Lung (tissue), 12 donors: ENCODE results near the gene TGFBI. TPM values are rescaled to one million over a fixed set of nuclear protein-coding genes. Genes with fewer than 3 reads are reported as not detected.

ENCODE experiments used
- ATAC-seq: fragments of 200-7000 bp; cut with Tn5 transposase; one replicate; pipeline ENCODE4 v1.9.1; 2020; ENCODE audit warnings: moderate number of reproducible peaks; ENCODE audit not compliant: insufficient read depth, low FRiP score
- DNase-seq, 3 donors: peaks; one replicate each; pipeline ENCODE4 v3.0.0-alpha.2; 2013 to 2017
- H3K27ac ChIP-seq, 2 donors: one replicate each; pipeline ENCODE4 v1.5.1; 2013; ENCODE audit warnings: mild to moderate bottlenecking in 2 of 2, moderate library complexity in 2 of 2, control low read depth in 1 of 2, inconsistent platforms in 1 of 2, low read depth in 1 of 2, low read length in 1 of 2
- H3K27me3 ChIP-seq, 3 donors: one replicate each; pipeline ENCODE4 v1.5.1; 2013; ENCODE audit warnings: low read length in 2 of 3; ENCODE audit not compliant: control insufficient read depth in 3 of 3, insufficient read depth in 3 of 3
- H3K36me3 ChIP-seq, 4 donors: one replicate each; pipeline ENCODE4 v1.5.1; 2013; ENCODE audit warnings: low read length in 4 of 4, mild to moderate bottlenecking in 1 of 4, moderate library complexity in 1 of 4; ENCODE audit not compliant: control insufficient read depth in 4 of 4, insufficient read depth in 4 of 4
- H3K4me1 ChIP-seq, 5 donors: one replicate each; pipeline ENCODE4 v1.5.1; 2013; ENCODE audit warnings: low read length in 5 of 5, mild to moderate bottlenecking in 2 of 5, moderate library complexity in 1 of 5; ENCODE audit not compliant: control insufficient read depth in 5 of 5, insufficient read depth in 5 of 5
- H3K4me3 ChIP-seq: one replicate; pipeline ENCODE4 v1.5.1; 2013; ENCODE audit warnings: mild to moderate bottlenecking, control low read depth, moderate library complexity
- H3K9ac ChIP-seq, 2 donors: one replicate each; pipeline ENCODE4 v1.5.1; 2013; ENCODE audit warnings: low read length in 2 of 2, control low read depth in 1 of 2; ENCODE audit not compliant: insufficient read depth in 1 of 2
- H3K9me3 ChIP-seq, 4 donors: one replicate each; pipeline ENCODE4 v1.5.1; 2013; ENCODE audit warnings: low read length in 3 of 4, mild to moderate bottlenecking in 1 of 4, moderate library complexity in 1 of 4; ENCODE audit not compliant: control insufficient read depth in 4 of 4, insufficient read depth in 3 of 4
- WGBS, 2 donors: extraction: QIAGEN DNeasy Blood & Tissue Kit; methylation state at CpG; one replicate each; pipeline ENCODE4 v1.1.7; 2013; 5-methylcytosine and 5-hydroxymethylcytosine counted together
- polyA plus RNA-seq, 2 donors: library from polyadenylated mRNA; stranded (reverse); fragments of 200-250 nt; gene quantifications; one replicate each; pipeline ENCODE4 v1.2.1, GENCODE V29; 2013
- total RNA-seq, 2 donors: library from RNA; depleted of rRNA in 1 of 2; stranded (reverse); fragments of >200 nt in 1 of 2; gene quantifications; one replicate each; pipeline ENCODE4 v1.2.1, GENCODE V29; 2014 to 2021
- TF ChIP-seq, protein P1 (sequence below): IDR thresholded peaks from 2 replicates; pipeline ENCODE4 v1.5.1; 2012; ENCODE audit warnings: mild to moderate bottlenecking; ENCODE audit errors: control extremely low read depth, extremely low read depth
- donor health status: control.
- donor health status: control.
- donor health status: Bipolar disorder and iron deficiency.
- donor health status: healthy.
- donor health status: DM: yes; HTN: yes; CAD: no.

TGFBI gene
- total and polyA plus RNA-seq, 4 donors = 96.4 to 146 (median 111) TPM

DNA sequence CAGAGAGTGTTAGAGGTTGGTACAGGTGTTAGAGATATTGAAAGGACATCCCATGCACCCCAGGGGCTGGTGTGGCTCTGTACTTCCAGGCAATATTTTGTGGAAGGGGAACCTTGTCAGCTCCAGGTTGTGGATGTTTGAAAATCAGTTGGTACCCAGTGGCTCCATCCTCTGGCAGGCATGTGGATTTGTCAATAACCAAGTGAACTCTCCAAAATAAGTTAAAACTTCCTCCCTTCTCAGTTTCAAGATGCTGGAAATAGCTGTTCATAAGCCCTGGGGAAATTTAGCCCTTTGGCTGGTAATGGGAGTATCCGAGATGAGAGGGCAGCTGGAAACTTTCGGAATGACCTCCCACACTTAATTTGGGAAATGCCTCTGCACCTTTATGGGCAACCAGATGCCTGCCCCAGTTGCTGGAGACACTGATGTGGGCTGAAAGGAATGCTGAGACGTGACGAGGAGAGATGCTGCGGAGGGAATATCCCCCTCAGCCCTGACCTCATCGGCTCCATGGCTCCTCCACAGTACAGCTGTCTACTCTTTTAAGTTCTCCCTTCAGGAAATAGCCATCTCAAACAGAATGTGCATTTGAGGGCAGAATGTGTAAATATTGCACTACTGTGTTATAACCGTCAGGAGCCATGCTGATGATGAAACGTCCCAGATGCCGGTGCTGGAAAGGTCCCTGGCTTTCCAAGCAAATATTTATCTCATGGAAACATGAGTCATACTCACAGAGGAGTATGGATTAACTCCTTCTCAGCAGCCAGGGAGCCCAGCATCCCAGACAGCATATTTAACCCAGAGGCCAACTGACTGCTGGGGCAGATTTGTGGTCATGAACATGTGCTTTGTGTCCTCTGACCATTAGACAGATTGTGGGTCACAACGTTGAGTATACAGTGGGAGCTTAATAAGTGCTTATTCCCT, 29.5 kb downstream of the TGFBI start:
- no peaks in the 10 kb centered on the region for H3K9me3 ChIP-seq
- H3K4me1 ChIP-seq = peaks cover 0 to 61% (median 30%) of the 10 kb centered on the region in 5 donors
- H3K27me3 ChIP-seq = no peaks in the 10 kb centered on the region
- H3K4me3 ChIP-seq = no peak overlapping the region
- ATAC-seq (peak; percentile 28), DNase-seq (peak; percentile 97 to 100 (median 99))
- 44 to 57% methylated on average over 10 of the region's 10 CpGs for WGBS, 2 donors
- H3K36me3 ChIP-seq = peaks cover 0 to 9% (median 4%) of the 10 kb centered on the region in 4 donors
- no peak overlapping the region for H3K27ac ChIP-seq
- peak overlapping the region in 1 of 2 donors; percentile 36 for H3K9ac ChIP-seq
- TF ChIP-seq, protein P1, sequence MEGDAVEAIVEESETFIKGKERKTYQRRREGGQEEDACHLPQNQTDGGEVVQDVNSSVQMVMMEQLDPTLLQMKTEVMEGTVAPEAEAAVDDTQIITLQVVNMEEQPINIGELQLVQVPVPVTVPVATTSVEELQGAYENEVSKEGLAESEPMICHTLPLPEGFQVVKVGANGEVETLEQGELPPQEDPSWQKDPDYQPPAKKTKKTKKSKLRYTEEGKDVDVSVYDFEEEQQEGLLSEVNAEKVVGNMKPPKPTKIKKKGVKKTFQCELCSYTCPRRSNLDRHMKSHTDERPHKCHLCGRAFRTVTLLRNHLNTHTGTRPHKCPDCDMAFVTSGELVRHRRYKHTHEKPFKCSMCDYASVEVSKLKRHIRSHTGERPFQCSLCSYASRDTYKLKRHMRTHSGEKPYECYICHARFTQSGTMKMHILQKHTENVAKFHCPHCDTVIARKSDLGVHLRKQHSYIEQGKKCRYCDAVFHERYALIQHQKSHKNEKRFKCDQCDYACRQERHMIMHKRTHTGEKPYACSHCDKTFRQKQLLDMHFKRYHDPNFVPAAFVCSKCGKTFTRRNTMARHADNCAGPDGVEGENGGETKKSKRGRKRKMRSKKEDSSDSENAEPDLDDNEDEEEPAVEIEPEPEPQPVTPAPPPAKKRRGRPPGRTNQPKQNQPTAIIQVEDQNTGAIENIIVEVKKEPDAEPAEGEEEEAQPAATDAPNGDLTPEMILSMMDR = no peak

DNA sequence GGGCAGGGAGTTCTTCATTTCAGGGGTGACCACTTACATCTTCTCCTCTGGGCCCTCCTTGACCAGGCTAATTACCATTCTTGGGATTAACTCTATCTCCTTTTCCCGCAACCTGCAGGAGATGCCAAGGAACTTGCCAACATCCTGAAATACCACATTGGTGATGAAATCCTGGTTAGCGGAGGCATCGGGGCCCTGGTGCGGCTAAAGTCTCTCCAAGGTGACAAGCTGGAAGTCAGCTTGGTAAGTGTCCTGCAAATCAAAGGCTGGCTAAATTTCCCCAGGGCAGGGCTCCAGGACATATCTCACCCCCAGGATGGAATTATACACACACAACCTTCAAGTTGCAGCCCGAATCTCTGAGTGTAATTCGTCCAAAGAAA, 30.2 kb downstream of the TGFBI start:
- ATAC-seq (no peak), DNase-seq (no peak)
- Histone ChIP-seq H3K27me3 (no peaks in the 10 kb centered on the region), H3K4me1 (peaks cover 0 to 54% (median 23%) of the 10 kb centered on the region in 5 donors), H3K36me3 (peaks cover 0 to 9% (median 5%) of the 10 kb centered on the region in 4 donors), H3K4me3 (no peak overlapping the region), H3K9me3 (no peaks in the 10 kb centered on the region), H3K9ac (no peak overlapping the region), H3K27ac (no peak overlapping the region)
- 61 to 68% methylated on average over 6 of the region's 6 CpGs for WGBS, 2 donors
- TF ChIP-seq, protein P1 = no peak

DNA sequence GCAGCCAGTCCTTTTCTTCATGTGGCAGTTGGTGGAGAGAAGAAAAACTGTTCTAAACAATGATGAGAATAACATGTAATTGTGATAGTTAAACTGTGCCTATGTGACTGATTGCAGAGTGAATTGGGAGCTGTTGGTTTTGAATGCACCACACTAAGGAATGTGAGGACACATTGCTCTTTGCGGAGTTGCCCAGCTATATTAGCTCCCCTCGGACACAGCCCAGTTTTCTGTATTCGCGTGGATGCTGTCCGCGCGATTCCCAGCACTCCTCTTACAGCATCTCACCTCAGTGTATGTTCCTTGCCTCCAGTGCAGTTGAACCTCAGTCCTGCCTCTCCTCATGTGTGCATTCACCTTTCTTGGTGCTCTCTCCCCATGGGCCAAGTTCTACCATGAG, 32.2 kb downstream of the TGFBI start:
- ATAC-seq (no peak), DNase-seq (no peak)
- Histone ChIP-seq H3K4me1 (peaks cover under 1 to 34% (median 19%) of the 10 kb centered on the region in 5 donors), H3K36me3 (peaks cover 0 to 9% (median 5%) of the 10 kb centered on the region in 4 donors), H3K4me3 (no peak overlapping the region), H3K27me3 (no peaks in the 10 kb centered on the region), H3K9me3 (no peaks in the 10 kb centered on the region), H3K9ac (no peak overlapping the region), H3K27ac (no peak overlapping the region)
- TF ChIP-seq, protein P1 = no peak
- WGBS, 2 donors = 97 to 99% methylated on average over 7 of the region's 7 CpGs
